Occipital lobe (tissue), 2 donors: ENCODE results near the gene NBEAL2. TPM values are rescaled to one million over a fixed set of nuclear protein-coding genes. Genes with fewer than 3 reads are reported as not detected.

Experiments used
- DNase-seq: peaks from one replicate; lab custom pipeline; 2025; lab: John Stamatoyannopoulos, UW
- total RNA-seq: library from RNA; depleted of rRNA; stranded (reverse); fragments of >200 nt; gene quantifications from one replicate; pipeline ENCODE4 v1.2.3, GENCODE V29; 2014

Gene NBEAL2
- 3.3 TPM for total RNA-seq

GRCh38 chr3:46978985-46979944, at the start of gene NBEAL2:
Gene NBEAL2, plus strand, starts transcription at chr3:46979666. Its CDS starts 196 bp downstream, at chr3:46979862.
- peak; percentile 63 for DNase-seq

GRCh38 chr3:46930166-46930944, 49.1 kb upstream of the NBEAL2 start:
- no peak for DNase-seq

- DNase-seq, result no peak
Observed at GRCh38 chr3:46930945-46931403, 48.5 kb upstream of the NBEAL2 start.

GRCh38 chr3:46931631-46932331, 47.7 kb upstream of the NBEAL2 start:
- no peak for DNase-seq

- DNase-seq, result no peak
Observed at GRCh38 chr3:46932455-46933225, 46.8 kb upstream of the NBEAL2 start.

- DNase-seq, result no peak
Observed at GRCh38 chr3:46933261-46933660, 46.2 kb upstream of the NBEAL2 start.

- DNase-seq, result no peak
Observed at GRCh38 chr3:46934072-46934471, 45.4 kb upstream of the NBEAL2 start.

- no peak for DNase-seq
Observed at GRCh38 chr3:46934498-46935167, 44.8 kb upstream of the NBEAL2 start.

GRCh38 chr3:46935168-46935858, 44.2 kb upstream of the NBEAL2 start:
- peak; percentile 69 for DNase-seq

- no peak for DNase-seq
Observed at GRCh38 chr3:46935989-46936558, 43.4 kb upstream of the NBEAL2 start.

- no peak for DNase-seq
Observed at GRCh38 chr3:46936733-46937250, 42.7 kb upstream of the NBEAL2 start.

GRCh38 chr3:46938118-46938517, 41.3 kb upstream of the NBEAL2 start:
- no peak for DNase-seq

GRCh38 chr3:46939578-46940445, 39.7 kb upstream of the NBEAL2 start:
- DNase-seq, result no peak

GRCh38 chr3:46942076-46942475, 37.4 kb upstream of the NBEAL2 start:
- DNase-seq, result no peak

GRCh38 chr3:46942481-46943236, 36.8 kb upstream of the NBEAL2 start:
- no peak for DNase-seq

- DNase-seq, result no peak
Observed at GRCh38 chr3:46943237-46944187, 36.0 kb upstream of the NBEAL2 start.
